RWPE1 (cell line): ENCODE data around the gene CD300LB.

Experiments
- CTCF ChIA-PET: fragments of 350-600 bp; sonication (Branson Sonifier 250); formaldehyde crosslinking; extraction: SDS; loops from one replicate; lab custom pipeline; 2021; lab: Yijun Ruan, JAX
- POLR2A ChIA-PET: fragments of 400-600 bp; formaldehyde crosslinking; extraction: SDS; loops from one replicate; lab custom pipeline; 2020; ENCODE audit warnings: antibody characterized with exemption; ENCODE audit not compliant: low non-redundant PET; lab: Yijun Ruan, JAX
- DNase-seq: peaks from one replicate; pipeline ENCODE4 v3.0.0; 2012; ENCODE audit warnings: low spot score
- H3K27ac ChIP-seq: fragments of 450-650 bp; 2 replicates; pipeline ENCODE4 v1.5.1; 2017
- CTCF ChIP-seq: fragments of 450-650 bp; conservative IDR thresholded peaks from 2 replicates; pipeline ENCODE4 v1.5.1; 2017; ENCODE audit warnings: low read depth, mild to moderate bottlenecking

CD300LB gene

GRCh38 chr17:74541176-74542111 lies 10.2 kb upstream of the CD300LB start:
- CTCF ChIA-PET, result no interaction called here
- POLR2A ChIA-PET, result no interaction called here
- no peak for DNase-seq
- no peak for TF ChIP-seq CTCF
- no peak overlapping the region for H3K27ac ChIP-seq

GRCh38 chr17:74539281-74539820 lies 8.1 kb upstream of the CD300LB start:
- CTCF ChIA-PET, result no interaction called here
- no peak overlapping the region for H3K27ac ChIP-seq
- no peak for TF ChIP-seq CTCF
- POLR2A ChIA-PET, result no interaction called here
- DNase-seq, result no peak

GRCh38 chr17:74536890-74537289 lies 5.6 kb upstream of the CD300LB start:
- CTCF ChIA-PET, result no interaction called here
- POLR2A ChIA-PET, result no interaction called here
- TF ChIP-seq CTCF, result no peak
- no peak overlapping the region for H3K27ac ChIP-seq
- DNase-seq, result no peak

GRCh38 chr17:74532115-74532514 lies 840 bp upstream of the CD300LB start:
- H3K27ac ChIP-seq, result no peak overlapping the region
- ChIA-PET POLR2A (interaction anchor here (0.7 kb wide), 1 partner anchor 329 kb away, joined by 3 read pairs; no protein-coding TSS in a partner anchor), CTCF (interaction anchor here (0.7 to 1.5 kb wide), 2 partner anchors 81 to 163 kb away, joined by 3 to 4 read pairs; no protein-coding TSS in a partner anchor)
- no peak for DNase-seq
- TF ChIP-seq CTCF, result no peak

GRCh38 chr17:74530831-74531150 lies 484 bp downstream of the CD300LB start:
- ChIA-PET POLR2A (no interaction called here), CTCF (interaction anchor here (0.9 kb wide), 1 partner anchor 36 kb away, joined by 5 read pairs; no protein-coding TSS in a partner anchor)
- no peak for TF ChIP-seq CTCF
- no peak overlapping the region for H3K27ac ChIP-seq
- DNase-seq, result no peak

GRCh38 chr17:74529243-74529642 lies 2.0 kb downstream of the CD300LB start:
- CTCF ChIA-PET, result interaction anchor here (0.5 to 0.6 kb wide), 2 partner anchors 70 to 1003 kb away, joined by 3 read pairs; no protein-coding TSS in a partner anchor
- POLR2A ChIA-PET, result no interaction called here
- no peak overlapping the region for H3K27ac ChIP-seq
- no peak for DNase-seq
- TF ChIP-seq CTCF, result no peak
